GM23338 (cell line): ENCODE results near the gene HDAC11. TPM values are rescaled to one million over a fixed set of nuclear protein-coding genes. Genes with fewer than 3 reads are reported as not detected.

ENCODE experiments used
- ATAC-seq: fragments of 200-7000 bp; cut with Tn5 transposase; 3 replicates; pipeline ENCODE4 v1.9.1; 2020
- DNase-seq: peaks from one replicate; pipeline ENCODE4 v3.0.0-alpha.2; 2015; ENCODE audit warnings: low spot score
- H2AFZ ChIP-seq: fragments of 200-600 bp; sonication (generic); 2 replicates; pipeline ENCODE4 v1.8.0; 2016; ENCODE audit warnings: antibody characterized with exemption, mild to moderate bottlenecking, moderate library complexity
- H3F3A ChIP-seq: fragments of 200-600 bp; sonication (generic); replicated peaks from 2 replicates; pipeline ENCODE4 v1.8.0; 2017; ENCODE audit warnings: antibody characterized with exemption, mixed run types, low read depth
- H3K27ac ChIP-seq: fragments of 200-600 bp; sonication (generic); 2 replicates; pipeline ENCODE4 v1.6.1; 2016; ENCODE audit warnings: low read depth
- H3K27me3 ChIP-seq: fragments of 200-600 bp; sonication (generic); 2 replicates; pipeline ENCODE4 v1.8.0; 2016; ENCODE audit warnings: mild to moderate bottlenecking, mixed run types, moderate library complexity; ENCODE audit not compliant: insufficient read depth
- H3K36me3 ChIP-seq: fragments of 200-600 bp; sonication (generic); 2 replicates; pipeline ENCODE4 v1.8.0; 2016; ENCODE audit warnings: mild to moderate bottlenecking; ENCODE audit not compliant: insufficient read depth
- H3K4me1 ChIP-seq: fragments of 200-600 bp; sonication (generic); 2 replicates; pipeline ENCODE4 v1.8.0; 2016; ENCODE audit warnings: mild to moderate bottlenecking, moderate library complexity; ENCODE audit not compliant: insufficient read depth
- H3K4me2 ChIP-seq: fragments of 200-600 bp; sonication (generic); 2 replicates; pipeline ENCODE4 v1.7.1; 2017; ENCODE audit warnings: mixed run types
- H3K4me3 ChIP-seq: fragments of 200-600 bp; sonication (generic); 2 replicates; pipeline ENCODE4 v1.6.1; 2016; ENCODE audit warnings: mixed run types
- H3K79me2 ChIP-seq: fragments of 200-600 bp; sonication (generic); replicated peaks from 2 replicates; pipeline ENCODE4 v1.8.0; 2017; ENCODE audit warnings: mild to moderate bottlenecking; ENCODE audit not compliant: insufficient read depth
- H3K9me2 ChIP-seq: fragments of 200-600 bp; sonication (generic); 2 replicates; pipeline ENCODE4 v1.8.0; 2017; ENCODE audit not compliant: insufficient read depth
- H4K20me1 ChIP-seq: fragments of 200-600 bp; sonication (generic); replicated peaks from 2 replicates; pipeline ENCODE4 v1.8.0; 2017; ENCODE audit warnings: mild to moderate bottlenecking; ENCODE audit not compliant: insufficient read depth
- H3K27ac Mint-ChIP-seq: 2 replicates; pipeline ENCODE4 v1.8.0; 2020; ENCODE audit warnings: inconsistent platforms, mild to moderate bottlenecking, moderate library complexity, mixed read lengths
- H3K27me3 Mint-ChIP-seq: 3 replicates; pipeline ENCODE4 v1.8.0; 2022; ENCODE audit warnings: low read depth, mild to moderate bottlenecking, moderate library complexity, mixed read lengths, inconsistent platforms; ENCODE audit not compliant: insufficient read depth, poor library complexity
- H3K36me3 Mint-ChIP-seq: 3 replicates; pipeline ENCODE4 v1.8.0; 2021; ENCODE audit warnings: low read depth, mild to moderate bottlenecking, inconsistent platforms, moderate library complexity, mixed read lengths
- H3K4me1 Mint-ChIP-seq: 3 replicates; pipeline ENCODE4 v1.8.0; 2020; ENCODE audit warnings: mild to moderate bottlenecking, inconsistent platforms, mixed read lengths
- H3K4me3 Mint-ChIP-seq: 3 replicates; pipeline ENCODE4 v1.8.0; 2021; ENCODE audit warnings: moderate library complexity, mild to moderate bottlenecking, inconsistent platforms, mixed read lengths
- H3K9me3 Mint-ChIP-seq: 3 replicates; pipeline ENCODE4 v1.8.0; 2020; ENCODE audit warnings: moderate library complexity, mild to moderate bottlenecking, inconsistent platforms, mixed read lengths
- EZH2phosphoT487 ChIP-seq: fragments of 200-600 bp; sonication (generic); IDR thresholded peaks from one replicate; pipeline ENCODE4 v1.8.1; 2018; ENCODE audit warnings: antibody characterized with exemption; ENCODE audit not compliant: unreplicated experiment
- JUNB ChIP-seq: IDR thresholded peaks from one replicate; pipeline ENCODE4 v1.6.1; 2016; ENCODE audit warnings: antibody characterized with exemption; ENCODE audit not compliant: unreplicated experiment
- NANOG ChIP-seq: IDR thresholded peaks from 2 replicates; pipeline ENCODE4 v1.6.1; 2016; ENCODE audit warnings: antibody characterized with exemption, borderline replicate concordance
- POLR2AphosphoS5 ChIP-seq: IDR thresholded peaks from 2 replicates; pipeline ENCODE4 v1.6.1; 2016; ENCODE audit warnings: antibody characterized with exemption, low read depth
- polyA plus RNA-seq: library from polyadenylated mRNA; unstranded; fragments of >200 nt; fragmentation: Nextera tagmentation; extraction: Ambion mirVana; gene quantifications from 2 replicates; pipeline ENCODE4 v1.2.1, GENCODE V29; 2016
- total RNA-seq: library from RNA; depleted of rRNA; stranded (reverse); fragments of >200 nt; shearing (Covaris generic); gene quantifications from 2 replicates; pipeline ENCODE4 v1.2.3, GENCODE V29; 2014
- TF ChIP-seq, protein P1 (sequence below): fragments of 250-450 bp; sonication (Bioruptor Pico); IDR thresholded peaks from 2 replicates; pipeline ENCODE4 v1.5.0; 2020; ENCODE audit warnings: mild to moderate bottlenecking, moderate library complexity
- TF ChIP-seq, protein P2 (sequence below): IDR thresholded peaks from 2 replicates; pipeline ENCODE4 v1.6.1; 2016; ENCODE audit warnings: antibody characterized with exemption
- TF ChIP-seq, protein P3 (sequence below), 2 experiments: fragments of 200-600 bp in 1 of 2; sonication (generic) in 1 of 2; conservative IDR thresholded peaks; 2 replicates each; pipeline versions ENCODE4 v1.5.1 to v1.6.1; 2016 to 2017; ENCODE audit warnings: antibody characterized with exemption in 2 of 2, low read depth in 2 of 2, mild to moderate bottlenecking in 2 of 2, moderate library complexity in 1 of 2

The HDAC11 gene
- total and polyA plus RNA-seq, 2 experiments from 2014 or later = 5.4 to 15.8 TPM

DNA sequence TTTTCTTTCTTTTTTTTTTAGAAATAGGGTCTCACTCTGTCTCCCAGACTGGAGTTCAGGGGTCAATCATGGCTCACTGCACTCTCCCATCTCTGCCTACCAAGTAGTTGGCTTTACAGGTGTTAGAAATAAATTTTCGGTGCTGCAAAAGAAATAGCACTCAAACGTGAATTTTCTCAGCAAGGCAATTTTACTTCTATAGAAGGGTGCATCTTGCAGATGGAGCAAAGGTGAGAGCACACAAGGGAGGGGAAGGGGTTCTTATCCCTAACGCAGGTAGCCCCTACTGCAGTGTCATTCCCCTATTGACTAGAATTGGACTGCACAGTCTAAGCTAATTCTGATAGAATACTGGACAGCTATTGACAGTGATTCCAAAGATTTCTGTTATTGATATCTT, 62.0 kb downstream of the HDAC11 start:
- Histone ChIP-seq H3K79me2 (no peaks in the 10 kb centered on the region), H3K36me3 (peaks cover 6% of the 10 kb centered on the region; the same call in 1 of the 2 replicates), H3K4me1 (no peaks in the 10 kb centered on the region; the same call in 1 of the 2 replicates), H4K20me1 (no peaks in the 10 kb centered on the region), H3F3A (no peaks in the 10 kb centered on the region), H3K4me3 (no peak overlapping the region), H3K9me2 (no peaks in the 10 kb centered on the region), H3K4me2 (no peak overlapping the region), H2AFZ (no peak overlapping the region), H3K27me3 (no peaks in the 10 kb centered on the region), H3K27ac (no peak overlapping the region)
- no peak for DNase-seq
- H3K27ac Mint-ChIP-seq = no peak overlapping the region
- ATAC-seq = no peak
- H3K27me3 Mint-ChIP-seq = peaks cover 12% of the 10 kb centered on the region
- no peak for TF ChIP-seq JUNB
- TF ChIP-seq NANOG = no peak
- TF ChIP-seq EZH2phosphoT487 = no peak
- no peak for TF ChIP-seq POLR2AphosphoS5
- TF ChIP-seq, protein P1, sequence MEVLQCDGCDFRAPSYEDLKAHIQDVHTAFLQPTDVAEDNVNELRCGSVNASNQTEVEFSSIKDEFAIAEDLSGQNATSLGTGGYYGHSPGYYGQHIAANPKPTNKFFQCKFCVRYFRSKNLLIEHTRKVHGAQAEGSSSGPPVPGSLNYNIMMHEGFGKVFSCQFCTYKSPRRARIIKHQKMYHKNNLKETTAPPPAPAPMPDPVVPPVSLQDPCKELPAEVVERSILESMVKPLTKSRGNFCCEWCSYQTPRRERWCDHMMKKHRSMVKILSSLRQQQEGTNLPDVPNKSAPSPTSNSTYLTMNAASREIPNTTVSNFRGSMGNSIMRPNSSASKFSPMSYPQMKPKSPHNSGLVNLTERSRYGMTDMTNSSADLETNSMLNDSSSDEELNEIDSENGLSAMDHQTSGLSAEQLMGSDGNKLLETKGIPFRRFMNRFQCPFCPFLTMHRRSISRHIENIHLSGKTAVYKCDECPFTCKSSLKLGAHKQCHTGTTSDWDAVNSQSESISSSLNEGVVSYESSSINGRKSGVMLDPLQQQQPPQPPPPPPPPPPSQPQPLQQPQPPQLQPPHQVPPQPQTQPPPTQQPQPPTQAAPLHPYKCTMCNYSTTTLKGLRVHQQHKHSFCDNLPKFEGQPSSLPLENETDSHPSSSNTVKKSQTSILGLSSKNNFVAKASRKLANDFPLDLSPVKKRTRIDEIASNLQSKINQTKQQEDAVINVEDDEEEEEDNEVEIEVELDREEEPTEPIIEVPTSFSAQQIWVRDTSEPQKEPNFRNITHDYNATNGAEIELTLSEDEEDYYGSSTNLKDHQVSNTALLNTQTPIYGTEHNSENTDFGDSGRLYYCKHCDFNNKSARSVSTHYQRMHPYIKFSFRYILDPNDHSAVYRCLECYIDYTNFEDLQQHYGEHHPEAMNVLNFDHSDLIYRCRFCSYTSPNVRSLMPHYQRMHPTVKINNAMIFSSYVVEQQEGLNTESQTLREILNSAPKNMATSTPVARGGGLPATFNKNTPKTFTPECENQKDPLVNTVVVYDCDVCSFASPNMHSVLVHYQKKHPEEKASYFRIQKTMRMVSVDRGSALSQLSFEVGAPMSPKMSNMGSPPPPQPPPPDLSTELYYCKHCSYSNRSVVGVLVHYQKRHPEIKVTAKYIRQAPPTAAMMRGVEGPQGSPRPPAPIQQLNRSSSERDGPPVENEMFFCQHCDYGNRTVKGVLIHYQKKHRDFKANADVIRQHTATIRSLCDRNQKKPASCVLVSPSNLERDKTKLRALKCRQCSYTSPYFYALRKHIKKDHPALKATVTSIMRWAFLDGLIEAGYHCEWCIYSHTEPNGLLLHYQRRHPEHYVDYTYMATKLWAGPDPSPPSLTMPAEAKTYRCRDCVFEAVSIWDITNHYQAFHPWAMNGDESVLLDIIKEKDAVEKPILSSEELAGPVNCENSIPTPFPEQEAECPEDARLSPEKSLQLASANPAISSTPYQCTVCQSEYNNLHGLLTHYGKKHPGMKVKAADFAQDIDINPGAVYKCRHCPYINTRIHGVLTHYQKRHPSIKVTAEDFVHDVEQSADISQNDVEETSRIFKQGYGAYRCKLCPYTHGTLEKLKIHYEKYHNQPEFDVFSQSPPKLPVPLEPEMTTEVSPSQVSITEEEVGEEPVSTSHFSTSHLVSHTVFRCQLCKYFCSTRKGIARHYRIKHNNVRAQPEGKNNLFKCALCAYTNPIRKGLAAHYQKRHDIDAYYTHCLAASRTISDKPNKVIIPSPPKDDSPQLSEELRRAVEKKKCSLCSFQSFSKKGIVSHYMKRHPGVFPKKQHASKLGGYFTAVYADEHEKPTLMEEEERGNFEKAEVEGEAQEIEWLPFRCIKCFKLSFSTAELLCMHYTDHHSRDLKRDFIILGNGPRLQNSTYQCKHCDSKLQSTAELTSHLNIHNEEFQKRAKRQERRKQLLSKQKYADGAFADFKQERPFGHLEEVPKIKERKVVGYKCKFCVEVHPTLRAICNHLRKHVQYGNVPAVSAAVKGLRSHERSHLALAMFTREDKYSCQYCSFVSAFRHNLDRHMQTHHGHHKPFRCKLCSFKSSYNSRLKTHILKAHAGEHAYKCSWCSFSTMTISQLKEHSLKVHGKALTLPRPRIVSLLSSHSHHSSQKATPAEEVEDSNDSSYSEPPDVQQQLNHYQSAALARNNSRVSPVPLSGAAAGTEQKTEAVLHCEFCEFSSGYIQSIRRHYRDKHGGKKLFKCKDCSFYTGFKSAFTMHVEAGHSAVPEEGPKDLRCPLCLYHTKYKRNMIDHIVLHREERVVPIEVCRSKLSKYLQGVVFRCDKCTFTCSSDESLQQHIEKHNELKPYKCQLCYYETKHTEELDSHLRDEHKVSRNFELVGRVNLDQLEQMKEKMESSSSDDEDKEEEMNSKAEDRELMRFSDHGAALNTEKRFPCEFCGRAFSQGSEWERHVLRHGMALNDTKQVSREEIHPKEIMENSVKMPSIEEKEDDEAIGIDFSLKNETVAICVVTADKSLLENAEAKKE (CRISPR knock-in tag) = no peak
- TF ChIP-seq, protein P2, sequence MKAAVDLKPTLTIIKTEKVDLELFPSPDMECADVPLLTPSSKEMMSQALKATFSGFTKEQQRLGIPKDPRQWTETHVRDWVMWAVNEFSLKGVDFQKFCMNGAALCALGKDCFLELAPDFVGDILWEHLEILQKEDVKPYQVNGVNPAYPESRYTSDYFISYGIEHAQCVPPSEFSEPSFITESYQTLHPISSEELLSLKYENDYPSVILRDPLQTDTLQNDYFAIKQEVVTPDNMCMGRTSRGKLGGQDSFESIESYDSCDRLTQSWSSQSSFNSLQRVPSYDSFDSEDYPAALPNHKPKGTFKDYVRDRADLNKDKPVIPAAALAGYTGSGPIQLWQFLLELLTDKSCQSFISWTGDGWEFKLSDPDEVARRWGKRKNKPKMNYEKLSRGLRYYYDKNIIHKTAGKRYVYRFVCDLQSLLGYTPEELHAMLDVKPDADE = no peak
- TF ChIP-seq, protein P3, sequence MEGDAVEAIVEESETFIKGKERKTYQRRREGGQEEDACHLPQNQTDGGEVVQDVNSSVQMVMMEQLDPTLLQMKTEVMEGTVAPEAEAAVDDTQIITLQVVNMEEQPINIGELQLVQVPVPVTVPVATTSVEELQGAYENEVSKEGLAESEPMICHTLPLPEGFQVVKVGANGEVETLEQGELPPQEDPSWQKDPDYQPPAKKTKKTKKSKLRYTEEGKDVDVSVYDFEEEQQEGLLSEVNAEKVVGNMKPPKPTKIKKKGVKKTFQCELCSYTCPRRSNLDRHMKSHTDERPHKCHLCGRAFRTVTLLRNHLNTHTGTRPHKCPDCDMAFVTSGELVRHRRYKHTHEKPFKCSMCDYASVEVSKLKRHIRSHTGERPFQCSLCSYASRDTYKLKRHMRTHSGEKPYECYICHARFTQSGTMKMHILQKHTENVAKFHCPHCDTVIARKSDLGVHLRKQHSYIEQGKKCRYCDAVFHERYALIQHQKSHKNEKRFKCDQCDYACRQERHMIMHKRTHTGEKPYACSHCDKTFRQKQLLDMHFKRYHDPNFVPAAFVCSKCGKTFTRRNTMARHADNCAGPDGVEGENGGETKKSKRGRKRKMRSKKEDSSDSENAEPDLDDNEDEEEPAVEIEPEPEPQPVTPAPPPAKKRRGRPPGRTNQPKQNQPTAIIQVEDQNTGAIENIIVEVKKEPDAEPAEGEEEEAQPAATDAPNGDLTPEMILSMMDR (conservative IDR thresholded peaks at IDR 0.05; ENCODE audit: low read depth in 2 of 2) = no peak
- no peak overlapping the region for H3K4me3 Mint-ChIP-seq
- H3K36me3 Mint-ChIP-seq = peaks cover 5% of the 10 kb centered on the region; the same call in 2 of the 3 replicates
- peaks cover 15% of the 10 kb centered on the region for H3K4me1 Mint-ChIP-seq
- peaks cover 23% of the 10 kb centered on the region for H3K9me3 Mint-ChIP-seq
